HCT116 (cell line): ENCODE results near the gene CNTNAP5. TPM values are rescaled to one million over a fixed set of nuclear protein-coding genes. Genes with fewer than 3 reads are reported as not detected.

Source experiments
- ATAC-seq: fragments of 200-7000 bp; cut with Tn5 transposase; 2 replicates; pipeline ENCODE4 v1.9.1; 2020; ENCODE audit warnings: mild to moderate bottlenecking, moderate library complexity
- BruUV-seq: library from RNA; stranded (reverse); fragments of 400-500 nt; replicated peaks from 2 replicates; lab custom pipeline; 2021; lab: Mats Ljungman, UMichigan
- CTCF ChIA-PET: fragments of 300-600 bp; sonication (Branson Sonifier 250); formaldehyde crosslinking; loops from one replicate; lab custom pipeline; 2021; ENCODE audit warnings: antibody characterized with exemption; lab: Charles Lee
- POLR2A ChIA-PET: fragments of 300-600, 350-600 bp; sonication (Branson Sonifier 250); formaldehyde crosslinking; loops from one replicate; lab custom pipeline; 2021; ENCODE audit warnings: antibody characterized with exemption; lab: Charles Lee
- RAD21 ChIA-PET, 2 experiments: fragments of 300-600 bp; sonication (Branson Sonifier 250); formaldehyde crosslinking; loops; one replicate each; lab custom pipeline; 2023; ENCODE audit warnings: low total read pairs in 2 of 2; ENCODE audit not compliant: uncharacterized antibody in 2 of 2, unreplicated experiment in 2 of 2, low non-redundant PET in 1 of 2; lab: Charles Lee
- DNase-seq: peaks from one replicate; pipeline ENCODE4 v3.0.0-alpha.2; 2010; ENCODE audit warnings: low read depth, low spot score
- H2AFZ ChIP-seq: fragments of 200-600 bp; shearing (Covaris generic), sonication (generic); 2 replicates; pipeline ENCODE4 v1.6.1; 2017; ENCODE audit warnings: low read depth, mixed run types, mixed read lengths, antibody characterized with exemption, low read length; ENCODE audit not compliant: poor library complexity, severe bottlenecking
- H3K27ac ChIP-seq: 2 replicates; pipeline ENCODE4 v1.5.1; 2012; ENCODE audit warnings: low read depth, low read length
- H3K27me3 ChIP-seq: fragments of 200-600 bp; sonication (generic); 2 replicates; pipeline ENCODE4 v1.6.1; 2016; ENCODE audit warnings: mixed run types, low read length, mixed read lengths; ENCODE audit not compliant: insufficient read depth
- H3K36me3 ChIP-seq, 2 experiments: fragments of 200-500 bp in 1 of 2; fragments of 200-600 bp in 1 of 2; sonication (Bioruptor generic) in 1 of 2; sonication (generic) in 1 of 2; 2 replicates each; pipeline versions ENCODE4 v1.5.1 to v1.6.1; 2014 to 2016; ENCODE audit warnings: low read length in 2 of 2, inconsistent platforms in 1 of 2, mixed read lengths in 1 of 2, mixed run types in 1 of 2; ENCODE audit not compliant: insufficient read depth in 2 of 2, control insufficient read depth in 1 of 2
- H3K4me1 ChIP-seq, 2 experiments: fragments of 200-600 bp in 1 of 2; sonication (generic) in 1 of 2; 2 replicates each; pipeline versions ENCODE4 v1.5.1 to v1.6.1; 2012 to 2017; ENCODE audit warnings: low read length in 2 of 2, inconsistent platforms in 1 of 2, mild to moderate bottlenecking in 1 of 2, mixed read lengths in 1 of 2, mixed run types in 1 of 2, moderate library complexity in 1 of 2; ENCODE audit not compliant: insufficient read depth in 2 of 2, control insufficient read depth in 1 of 2
- H3K4me2 ChIP-seq: fragments of 200-600 bp; sonication (generic); 2 replicates; pipeline ENCODE4 v1.6.1; 2017; ENCODE audit warnings: mixed run types, low read length, mixed read lengths
- H3K4me3 ChIP-seq, 2 experiments: fragments of 200-600 bp in 1 of 2; sonication (generic) in 1 of 2; replicated peaks in 1 of 2; 2 replicates each; pipeline ENCODE4 v1.5.1; 2011 to 2016; ENCODE audit warnings: low read length in 2 of 2, control low read depth in 1 of 2, low read depth in 1 of 2, mild to moderate bottlenecking in 1 of 2, mixed read lengths in 1 of 2, mixed run types in 1 of 2
- H3K79me2 ChIP-seq: fragments of 200-600 bp; sonication (generic); 2 replicates; pipeline ENCODE4 v1.6.1; 2017; ENCODE audit warnings: mild to moderate bottlenecking, mixed run types, low read length, moderate library complexity, mixed read lengths; ENCODE audit not compliant: insufficient read depth
- H3K9ac ChIP-seq: fragments of 200-600 bp; sonication (generic); 2 replicates; pipeline ENCODE4 v1.6.1; 2016; ENCODE audit warnings: low read length, mixed read lengths
- H3K9me2 ChIP-seq: fragments of 200-600 bp; sonication (generic), shearing (Covaris generic); 2 replicates; pipeline ENCODE4 v1.6.1; 2017; ENCODE audit warnings: mixed run types, mild to moderate bottlenecking, moderate library complexity; ENCODE audit not compliant: insufficient read depth
- H3K9me3 ChIP-seq, 2 experiments: fragments of 200-500 bp in 1 of 2; fragments of 200-600 bp in 1 of 2; sonication (Bioruptor generic) in 1 of 2; sonication (generic) in 1 of 2; 2 replicates each; pipeline ENCODE4 v1.6.1; 2014 to 2017; ENCODE audit warnings: low read length in 2 of 2, mixed read lengths in 2 of 2, inconsistent platforms in 1 of 2, low read depth in 1 of 2, mild to moderate bottlenecking in 1 of 2, mixed run types in 1 of 2, moderate library complexity in 1 of 2; ENCODE audit not compliant: control insufficient read depth in 1 of 2, insufficient read depth in 1 of 2
- H4K20me1 ChIP-seq: fragments of 200-600 bp; sonication (generic), shearing (Covaris generic); 2 replicates; pipeline ENCODE4 v1.6.1; 2017; ENCODE audit warnings: mixed run types, mild to moderate bottlenecking, moderate library complexity; ENCODE audit not compliant: insufficient read depth
- CEBPB ChIP-seq: IDR thresholded peaks from 2 replicates; pipeline ENCODE4 v1.6.1; 2012; ENCODE audit warnings: low read depth
- ELF1 ChIP-seq: IDR thresholded peaks from 2 replicates; pipeline ENCODE4 v1.6.1; 2012; ENCODE audit warnings: low read depth, borderline replicate concordance
- FOSL1 ChIP-seq: IDR thresholded peaks from 2 replicates; pipeline ENCODE4 v1.6.1; 2012; ENCODE audit warnings: low read depth
- MAX ChIP-seq: IDR thresholded peaks from 2 replicates; pipeline ENCODE4 v1.6.1; 2012
- POLR2A ChIP-seq: IDR thresholded peaks from 2 replicates; pipeline ENCODE4 v1.7.0; 2011; ENCODE audit warnings: borderline replicate concordance; ENCODE audit not compliant: insufficient read depth, insufficient read length; ENCODE audit errors: extremely low read depth
- SIN3A ChIP-seq: IDR thresholded peaks from 2 replicates; pipeline ENCODE4 v1.6.1; 2012; ENCODE audit warnings: low read depth
- SP1 ChIP-seq: IDR thresholded peaks from 2 replicates; pipeline ENCODE4 v1.6.1; 2012; ENCODE audit warnings: low read depth
- SRF ChIP-seq: IDR thresholded peaks from 2 replicates; pipeline ENCODE4 v1.6.1; 2012; ENCODE audit warnings: low read depth
- TCF7L2 ChIP-seq: IDR thresholded peaks from 2 replicates; pipeline ENCODE4 v1.7.0; 2011; ENCODE audit warnings: borderline replicate concordance, inconsistent platforms; ENCODE audit not compliant: insufficient read depth, insufficient read length; ENCODE audit errors: extremely low read depth
- YY1 ChIP-seq: IDR thresholded peaks from 2 replicates; pipeline ENCODE4 v1.6.1; 2011; ENCODE audit warnings: low read length, low read depth, moderate library complexity, mild to moderate bottlenecking; ENCODE audit not compliant: insufficient replicate concordance; ENCODE audit errors: extremely low read depth
- intact Hi-C: fragments of 100-400 bp; cut with micrococcal nuclease; formaldehyde crosslinking; loops from 2 replicates; pipeline ENCODE4 v1.10.0; 2022
- total RNA-seq: library from RNA; stranded (reverse); gene quantifications from one replicate; pipeline ENCODE4 v1.2.1, GENCODE V29; 2021; ENCODE audit not compliant: unreplicated experiment
- TF ChIP-seq, protein P1 (sequence below): IDR thresholded peaks from 2 replicates; pipeline ENCODE4 v1.6.1; 2012

Gene CNTNAP5
- total RNA-seq, 1 experiment from 2014 or later, result not detected

- no peak for TF ChIP-seq TCF7L2
- no peak for TF ChIP-seq ELF1
- TF ChIP-seq SP1, result no peak
- no peak for TF ChIP-seq SIN3A
- no peak for TF ChIP-seq YY1
Observed at GRCh38 chr2:124151691-124152090, 126.6 kb downstream of the CNTNAP5 start (continued).

- no peak overlapping the region for H3K4me3 ChIP-seq
- no peak for DNase-seq
- H2AFZ ChIP-seq, result no peak overlapping the region
- no peak overlapping the region for H3K27ac ChIP-seq
- no peak overlapping the region for H3K4me2 ChIP-seq
- ChIA-PET CTCF (no interaction called here), RAD21 (no interaction called here), POLR2A (no interaction called here)
- no peaks in the 10 kb centered on the region for H3K9me2 ChIP-seq
- no peaks in the 10 kb centered on the region for H3K79me2 ChIP-seq
- no peak for ATAC-seq
- H3K27me3 ChIP-seq, result no peaks in the 10 kb centered on the region
- intact Hi-C loops, result no loop called here
- peaks cover 16 to 29% of the 10 kb centered on the region in 2 experiments; a peak in 2 of 4 replicates for H3K9me3 ChIP-seq
- no peaks in the 10 kb centered on the region for H4K20me1 ChIP-seq
- no peaks in the 10 kb centered on the region for H3K36me3 ChIP-seq
- H3K4me1 ChIP-seq, result no peaks in the 10 kb centered on the region
- H3K9ac ChIP-seq, result no peak overlapping the region
- no peak for TF ChIP-seq MAX
- no peak for TF ChIP-seq FOSL1
- TF ChIP-seq SRF, result no peak
- TF ChIP-seq SP1, result no peak
- no peak for TF ChIP-seq POLR2A
- TF ChIP-seq ELF1, result no peak
- TF ChIP-seq, protein P1, sequence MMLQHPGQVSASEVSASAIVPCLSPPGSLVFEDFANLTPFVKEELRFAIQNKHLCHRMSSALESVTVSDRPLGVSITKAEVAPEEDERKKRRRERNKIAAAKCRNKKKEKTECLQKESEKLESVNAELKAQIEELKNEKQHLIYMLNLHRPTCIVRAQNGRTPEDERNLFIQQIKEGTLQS, result no peak
- TF ChIP-seq CEBPB, result no peak
- no peak for TF ChIP-seq SIN3A
- BruUV-seq, result no TSS peak
Observed at GRCh38 chr2:124153713-124154112, 128.6 kb downstream of the CNTNAP5 start.
